Stomach (tissue), 4 donors: Measurements from ENCODE around the gene PUS7L.

Experiments used
- CTCF ChIP-seq, 7 experiments: fragments of 450-650 bp in 4 of 7; fragments of 200-600 bp in 3 of 7; sonication (generic) in 3 of 7; IDR thresholded peaks; one replicate each; pipeline ENCODE4 v1.5.1; 2016 to 2019; ENCODE audit warnings: antibody characterized with exemption in 7 of 7, control low read depth in 2 of 7, mild to moderate bottlenecking in 1 of 7
- EP300 ChIP-seq: sonication (generic); formaldehyde crosslinking; IDR thresholded peaks from one replicate; pipeline ENCODE4 v1.6.1; 2017; ENCODE audit warnings: antibody characterized with exemption
- POLR2A ChIP-seq, 4 donors: fragments of 450-650 bp; IDR thresholded peaks; one replicate each; pipeline ENCODE4 v1.6.1; 2016; ENCODE audit warnings: antibody characterized with exemption in 4 of 4, control low read depth in 2 of 4, mild to moderate bottlenecking in 1 of 4, moderate library complexity in 1 of 4

- TF ChIP-seq CTCF (IDR thresholded peaks at IDR 0.05) (no peak), POLR2A (IDR thresholded peaks at IDR 0.05) (no peak), EP300 (no peak)
These were observed 36.0 kb downstream of the PUS7L start for GRCh38 chr12:43722621-43723020.
